Choroid plexus epithelial cell (primary cell): ENCODE measurements around the gene PRG3.
"Not testable (repeated sequence)": the region's sequence is repeated elsewhere in the genome, so short reads cannot be mapped to it uniquely, and the experiment has no call there.

Source experiments
- DNase-seq: peaks from one replicate; pipeline ENCODE4 v3.0.0-alpha.2; 2010; ENCODE audit warnings: low read depth
- H3K4me3 ChIP-seq: 2 replicates; pipeline ENCODE4 v1.5.1; 2011; ENCODE audit warnings: low read depth, mild to moderate bottlenecking, control low read depth, low read length, moderate library complexity
- TF ChIP-seq, protein P1 (sequence below): conservative IDR thresholded peaks from 2 replicates; pipeline ENCODE4 v1.5.1; 2011; ENCODE audit warnings: low read depth, mild to moderate bottlenecking, control low read depth, inconsistent platforms, low read length, moderate library complexity

The PRG3 gene

DNA sequence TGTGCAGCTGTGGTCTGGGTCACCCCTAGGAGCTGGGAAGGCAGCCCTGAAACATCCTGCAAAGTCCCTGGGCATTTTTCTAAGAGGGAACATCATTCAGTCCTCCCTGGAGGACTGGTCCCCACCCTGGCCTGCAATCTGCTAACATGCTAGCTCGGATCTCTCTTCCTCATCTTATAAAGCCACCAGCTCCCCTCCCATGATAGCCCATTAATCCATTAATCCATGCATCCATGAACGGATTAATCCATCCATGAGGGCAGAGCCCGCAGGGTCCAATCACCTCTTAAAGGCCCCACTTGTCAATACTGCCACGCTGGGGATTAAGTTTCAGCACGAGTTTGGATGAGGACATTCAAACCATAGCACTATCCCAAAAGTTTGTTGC is 12.1 kb downstream of the PRG3 start:
- DNase-seq = no peak
- no peak overlapping the region for H3K4me3 ChIP-seq
- TF ChIP-seq, protein P1, sequence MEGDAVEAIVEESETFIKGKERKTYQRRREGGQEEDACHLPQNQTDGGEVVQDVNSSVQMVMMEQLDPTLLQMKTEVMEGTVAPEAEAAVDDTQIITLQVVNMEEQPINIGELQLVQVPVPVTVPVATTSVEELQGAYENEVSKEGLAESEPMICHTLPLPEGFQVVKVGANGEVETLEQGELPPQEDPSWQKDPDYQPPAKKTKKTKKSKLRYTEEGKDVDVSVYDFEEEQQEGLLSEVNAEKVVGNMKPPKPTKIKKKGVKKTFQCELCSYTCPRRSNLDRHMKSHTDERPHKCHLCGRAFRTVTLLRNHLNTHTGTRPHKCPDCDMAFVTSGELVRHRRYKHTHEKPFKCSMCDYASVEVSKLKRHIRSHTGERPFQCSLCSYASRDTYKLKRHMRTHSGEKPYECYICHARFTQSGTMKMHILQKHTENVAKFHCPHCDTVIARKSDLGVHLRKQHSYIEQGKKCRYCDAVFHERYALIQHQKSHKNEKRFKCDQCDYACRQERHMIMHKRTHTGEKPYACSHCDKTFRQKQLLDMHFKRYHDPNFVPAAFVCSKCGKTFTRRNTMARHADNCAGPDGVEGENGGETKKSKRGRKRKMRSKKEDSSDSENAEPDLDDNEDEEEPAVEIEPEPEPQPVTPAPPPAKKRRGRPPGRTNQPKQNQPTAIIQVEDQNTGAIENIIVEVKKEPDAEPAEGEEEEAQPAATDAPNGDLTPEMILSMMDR = no peak

- DNase-seq = no peak
- TF ChIP-seq, protein P1 = no peak
- H3K4me3 ChIP-seq = no peak overlapping the region
These were observed 12.7 kb downstream of the PRG3 start for GRCh38 chr11:57368106-57368844.

DNA sequence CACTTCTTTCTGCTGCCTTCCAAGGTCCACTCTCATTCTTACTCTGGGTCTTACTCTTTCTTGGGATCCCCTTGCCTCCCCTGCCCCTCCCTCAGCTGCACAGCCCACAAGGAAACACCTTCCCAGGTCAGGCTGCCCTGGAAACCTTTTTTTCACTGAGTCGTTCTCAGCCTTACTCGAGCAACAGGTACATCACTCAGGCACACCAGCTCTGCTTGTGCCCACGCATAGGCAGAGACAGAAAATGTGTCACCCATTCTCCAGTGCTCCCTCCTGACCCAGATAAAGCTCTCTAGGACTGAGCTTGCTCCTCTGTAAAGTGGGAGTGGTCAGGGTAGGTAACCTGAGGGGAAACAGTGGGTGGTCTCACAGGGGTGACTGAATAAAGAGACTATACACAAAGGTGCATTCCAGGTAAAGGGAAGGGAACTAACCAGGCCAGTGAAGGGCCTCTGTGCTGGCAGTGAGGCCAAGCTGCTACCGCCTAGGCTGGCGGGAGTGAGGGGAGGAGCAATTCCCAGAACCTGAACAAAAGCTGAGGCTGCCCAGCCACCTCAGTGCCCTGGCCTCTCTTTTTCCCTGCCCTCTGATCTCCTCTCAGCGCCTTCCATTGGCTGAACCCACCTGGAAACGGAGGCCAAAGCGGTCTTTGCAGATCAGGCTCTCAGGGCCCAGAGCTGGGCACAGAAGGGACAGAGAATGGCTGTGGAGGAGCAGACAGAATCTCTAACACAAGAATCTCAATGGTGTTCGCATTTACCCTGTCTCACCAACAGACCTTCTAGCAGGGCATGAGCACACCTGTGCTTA is 15.9 kb downstream of the PRG3 start:
- TF ChIP-seq, protein P1 = no peak
- H3K4me3 ChIP-seq = no peak overlapping the region
- no peak for DNase-seq

DNA sequence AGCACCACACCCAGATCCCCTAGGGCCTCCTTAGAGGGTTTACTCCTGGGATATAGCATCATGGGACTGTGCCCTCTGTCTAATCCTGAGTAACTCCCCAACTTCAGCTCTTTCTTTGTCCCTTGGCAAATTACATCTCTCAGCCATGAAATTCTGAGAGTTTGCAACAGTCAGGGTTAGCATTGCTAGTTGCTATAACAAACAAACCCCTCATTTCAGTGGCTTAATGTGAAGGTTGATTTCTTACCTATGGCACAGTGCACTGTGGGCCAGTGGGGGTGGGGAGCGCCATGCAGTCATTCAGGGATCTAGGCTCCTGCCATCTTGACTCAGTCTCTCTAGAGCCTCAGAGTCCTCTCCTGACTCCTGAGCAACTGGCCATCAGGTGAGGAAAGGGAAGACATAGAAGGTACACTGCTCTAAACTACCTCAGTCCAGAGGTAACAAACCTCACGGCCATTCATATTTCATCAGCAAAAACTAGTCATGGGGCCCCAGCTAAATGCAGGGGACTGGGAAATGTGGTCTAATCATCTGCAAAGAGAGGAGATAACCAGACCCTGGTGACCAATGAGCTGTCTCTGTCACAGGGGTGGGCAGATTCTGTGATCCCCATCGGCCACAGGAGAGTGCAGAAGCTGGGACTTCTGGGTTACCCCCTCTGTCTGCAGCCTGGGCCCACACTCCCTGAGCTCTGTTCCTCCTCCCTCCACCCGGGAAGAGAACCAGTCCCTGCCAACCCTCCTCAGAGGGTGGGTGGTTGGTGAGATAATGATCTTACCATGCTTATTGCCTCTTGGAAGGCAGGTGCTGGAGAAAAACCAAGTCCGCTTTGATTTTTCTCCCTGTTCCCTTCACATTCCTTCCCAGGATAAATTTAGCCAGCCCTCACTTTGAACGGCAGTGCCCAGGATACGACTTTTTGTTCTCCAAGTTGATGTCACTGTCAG is 17.5 kb downstream of the PRG3 start:
- no peak for DNase-seq
- TF ChIP-seq, protein P1 = no peak
- H3K4me3 ChIP-seq = no peak overlapping the region

- DNase-seq = no peak
- TF ChIP-seq, protein P1 = no peak
These were observed 19.0 kb downstream of the PRG3 start for GRCh38 chr11:57361926-57362325.

DNA sequence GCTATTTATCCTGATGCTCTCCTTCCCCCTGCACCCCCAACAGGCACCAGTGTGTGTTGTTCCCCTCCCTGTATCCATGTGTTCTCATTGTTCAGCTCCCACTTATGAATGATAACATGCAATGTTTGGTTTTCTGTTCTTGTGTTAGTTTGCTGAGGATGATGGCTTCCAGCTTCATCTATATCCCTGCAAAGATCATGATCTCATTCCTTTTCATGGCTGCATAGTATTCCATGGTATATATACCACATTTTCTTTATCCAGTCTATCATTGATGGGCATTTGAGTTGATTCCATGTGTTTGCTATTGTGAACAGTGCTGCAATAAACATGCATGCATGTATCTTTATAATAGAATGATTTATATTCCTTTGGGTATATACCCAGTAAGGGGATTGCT is 19.5 kb downstream of the PRG3 start:
- DNase-seq, H3K4me3 ChIP-seq: not testable (repeated sequence)

More at GRCh38 chr11:57361926-57362325, 19.0 kb downstream of the PRG3 start:
- H3K4me3 ChIP-seq = no peak overlapping the region

DNA sequence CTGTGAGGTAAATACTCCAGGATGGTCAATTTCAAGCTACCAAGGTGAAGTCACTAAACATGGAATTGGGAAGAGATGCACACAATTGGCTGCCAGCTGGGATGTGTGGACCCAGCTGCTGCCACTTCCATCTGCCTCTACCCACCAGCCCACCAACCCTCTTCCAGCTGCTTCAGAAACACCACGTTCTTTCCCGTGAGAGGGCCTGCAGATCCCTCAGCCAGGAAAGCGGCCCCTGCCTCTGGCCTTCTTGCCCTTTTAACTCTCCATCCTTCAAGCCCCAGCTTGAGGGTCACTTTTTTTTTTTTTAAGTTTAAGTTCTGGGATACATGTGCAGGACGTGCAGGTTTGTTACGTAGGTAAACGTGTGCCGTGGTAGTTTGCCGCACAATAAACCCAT is 20.0 kb downstream of the PRG3 start:
- no peak for DNase-seq
- H3K4me3 ChIP-seq = no peak overlapping the region
- TF ChIP-seq, protein P1 = no peak
